Activated T-cell treated with anti-CD3 and anti-CD28 coated beads, Interleukin-2, amount 50 U/mL, for 24 hours (primary cell): ENCODE measurements around the gene CPNE7.

Experiments
- DNase-seq: peaks from one replicate; pipeline ENCODE4 v3.0.0-alpha.2; 2020
- H3K27ac Mint-ChIP-seq: 2 replicates; pipeline ENCODE4 v1.8.0; 2020; ENCODE audit warnings: mild to moderate bottlenecking, mixed read lengths
- H3K27me3 Mint-ChIP-seq: 2 replicates; pipeline ENCODE4 v1.8.0; 2020; ENCODE audit warnings: mixed read lengths
- H3K36me3 Mint-ChIP-seq: 2 replicates; pipeline ENCODE4 v1.8.0; 2020; ENCODE audit warnings: low read depth, mixed read lengths
- H3K4me1 Mint-ChIP-seq: 2 replicates; pipeline ENCODE4 v1.8.0; 2020; ENCODE audit warnings: low read depth, mixed read lengths
- H3K4me3 Mint-ChIP-seq: 2 replicates; pipeline ENCODE4 v1.8.0; 2020; ENCODE audit warnings: mild to moderate bottlenecking, moderate library complexity, mixed read lengths
- H3K9me3 Mint-ChIP-seq: 2 replicates; pipeline ENCODE4 v1.8.0; 2020; ENCODE audit warnings: mixed read lengths

CPNE7 gene

DNA sequence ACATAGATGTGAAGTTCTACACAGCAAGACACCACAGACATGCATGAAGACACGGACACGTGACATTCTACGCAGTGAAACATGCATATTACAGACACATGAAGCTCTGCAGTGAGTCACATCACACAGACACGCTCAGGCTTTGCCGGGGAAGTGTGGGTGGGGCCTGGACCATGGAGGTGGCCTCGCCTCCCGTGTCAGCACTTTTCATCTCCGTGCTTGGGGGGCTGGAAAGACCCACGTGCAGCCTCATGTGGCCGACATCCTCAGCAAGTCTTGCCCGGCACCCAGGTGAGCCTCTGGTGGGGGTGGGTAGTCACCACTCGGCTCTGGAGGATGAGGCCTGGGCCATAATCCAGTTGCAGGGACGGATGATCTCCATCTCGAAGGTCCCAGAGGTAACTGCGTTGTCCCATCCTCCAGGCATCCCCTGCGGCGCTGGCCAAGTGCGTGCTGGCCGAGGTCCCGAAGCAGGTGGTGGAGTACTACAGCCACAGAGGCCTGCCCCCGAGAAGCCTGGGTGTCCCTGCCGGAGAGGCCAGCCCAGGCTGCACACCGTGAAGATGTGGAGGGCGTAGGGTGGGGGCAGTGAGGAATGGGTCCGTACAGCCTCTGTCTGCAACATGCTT lies 20.6 kb downstream of the CPNE7 start:
- no peak overlapping the region for H3K27ac Mint-ChIP-seq

DNA sequence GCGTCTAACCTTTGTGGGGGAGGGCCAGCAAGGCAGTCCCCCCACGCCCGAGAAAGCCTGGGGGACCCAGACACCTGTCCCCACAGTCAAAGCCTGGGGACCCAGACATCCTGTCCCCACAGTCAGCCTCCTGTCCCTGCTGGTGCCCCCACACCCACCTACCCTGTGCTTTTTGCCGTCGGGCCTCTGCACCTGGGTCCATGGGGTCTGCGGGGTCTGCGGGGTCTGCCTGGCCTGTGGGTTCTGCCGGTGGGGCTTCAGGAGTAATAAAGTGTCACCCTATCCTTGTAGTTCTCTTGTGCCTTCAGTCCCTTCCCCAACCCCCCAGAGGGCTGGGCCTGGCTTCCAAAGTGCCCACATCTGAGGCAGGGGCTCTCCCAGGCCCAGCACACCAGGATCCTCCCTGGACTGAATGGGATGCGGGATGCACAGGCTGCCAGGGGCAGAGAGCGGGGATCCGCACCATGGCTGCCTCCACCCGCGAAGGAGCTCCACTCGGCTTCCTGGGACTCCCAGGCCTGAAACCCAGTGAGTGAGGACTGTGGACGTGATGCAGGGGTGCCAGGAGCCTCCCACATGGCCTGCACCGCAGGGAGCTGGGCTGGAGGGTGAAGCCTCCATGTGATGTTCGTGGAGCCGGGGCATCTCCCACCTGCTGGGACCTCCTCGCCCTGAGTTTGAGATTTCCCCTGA lies 21.5 kb downstream of the CPNE7 start:
- H3K9me3 Mint-ChIP-seq = no peaks in the 10 kb centered on the region
- no peak overlapping the region for H3K4me3 Mint-ChIP-seq
- H3K4me1 Mint-ChIP-seq = peaks cover 15% of the 10 kb centered on the region
- no peaks in the 10 kb centered on the region for H3K36me3 Mint-ChIP-seq
- DNase-seq = no peak
- H3K27me3 Mint-ChIP-seq = no peaks in the 10 kb centered on the region
- H3K27ac Mint-ChIP-seq = no peak overlapping the region

More for the DNA sequence above, 20.6 kb downstream of the CPNE7 start:
- H3K4me1 Mint-ChIP-seq = peaks cover 13% of the 10 kb centered on the region
- no peak for DNase-seq
- H3K9me3 Mint-ChIP-seq = no peaks in the 10 kb centered on the region
- no peaks in the 10 kb centered on the region for H3K27me3 Mint-ChIP-seq
- no peaks in the 10 kb centered on the region for H3K36me3 Mint-ChIP-seq
- no peak overlapping the region for H3K4me3 Mint-ChIP-seq

DNA sequence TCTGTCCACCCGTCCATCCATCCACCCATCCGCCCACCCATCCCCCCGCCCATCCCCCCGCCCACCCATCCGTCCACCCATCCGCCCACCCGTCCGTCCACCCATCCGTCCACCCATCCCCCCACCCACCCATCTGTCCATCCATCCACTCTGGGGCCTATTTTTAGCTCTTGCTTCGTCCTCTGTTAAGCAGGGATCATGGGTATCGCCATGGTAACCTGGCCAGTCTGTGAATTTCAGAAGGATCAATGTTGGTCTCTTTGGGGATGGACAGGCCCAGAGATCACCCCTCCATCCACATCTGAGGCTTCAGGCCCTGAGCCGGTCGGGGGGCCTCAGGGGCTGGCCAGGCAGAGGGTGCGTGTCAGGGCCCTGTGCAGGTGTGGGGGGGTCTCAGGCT lies 22.6 kb downstream of the CPNE7 start:
- Mint-ChIP-seq H3K27ac (no peak overlapping the region), H3K9me3 (no peaks in the 10 kb centered on the region), H3K36me3 (no peaks in the 10 kb centered on the region), H3K27me3 (no peaks in the 10 kb centered on the region), H3K4me1 (peaks cover 24% of the 10 kb centered on the region), H3K4me3 (no peak overlapping the region)
- no peak for DNase-seq

DNA sequence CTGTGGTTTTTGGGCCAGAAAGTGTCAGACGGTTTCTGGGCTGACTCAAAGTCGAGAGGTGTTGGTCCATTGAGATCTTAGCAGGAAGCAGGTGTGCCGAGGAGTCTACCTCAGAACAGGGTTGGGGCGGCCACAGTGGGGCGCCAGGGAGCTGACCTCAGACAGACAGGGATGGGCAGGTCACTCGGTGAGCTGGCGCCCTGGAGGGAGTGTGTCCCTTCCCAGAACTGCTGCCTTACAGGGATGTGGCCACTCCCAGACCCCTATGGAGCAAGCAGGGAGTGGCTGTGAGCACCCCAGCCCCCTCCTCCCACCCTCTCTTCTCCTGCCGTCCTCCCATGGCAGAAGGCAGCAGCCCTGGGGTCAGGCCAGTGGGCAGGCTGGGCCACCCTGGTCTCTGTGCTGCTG lies 23.9 kb downstream of the CPNE7 start:
- no peaks in the 10 kb centered on the region for H3K36me3 Mint-ChIP-seq
- no peak overlapping the region for H3K27ac Mint-ChIP-seq
- H3K9me3 Mint-ChIP-seq = no peaks in the 10 kb centered on the region
- peaks cover 15% of the 10 kb centered on the region for H3K4me1 Mint-ChIP-seq
- DNase-seq = no peak
- no peak overlapping the region for H3K4me3 Mint-ChIP-seq
- no peaks in the 10 kb centered on the region for H3K27me3 Mint-ChIP-seq

DNA sequence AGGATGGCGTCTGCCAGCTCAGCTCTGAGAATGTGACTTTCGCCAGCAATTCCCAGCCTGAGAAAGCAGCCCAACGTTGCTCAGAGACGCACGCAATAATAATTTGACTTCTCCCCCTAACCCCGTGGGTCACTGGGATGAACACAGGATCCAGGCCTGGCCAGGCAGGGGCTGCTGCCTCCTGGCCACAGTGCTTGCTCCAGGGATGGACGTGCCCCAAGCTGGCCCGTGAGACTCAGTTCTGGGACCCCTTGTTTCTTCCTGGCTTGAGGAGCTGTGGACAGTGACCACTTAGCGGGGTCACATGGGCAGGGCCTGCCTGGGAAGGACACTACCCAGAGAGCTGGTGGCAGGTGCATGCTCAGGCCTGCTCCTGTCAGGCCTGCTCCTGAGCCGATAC lies 24.3 kb downstream of the CPNE7 start:
- no peak for DNase-seq
- Mint-ChIP-seq H3K4me3 (no peak overlapping the region), H3K9me3 (no peaks in the 10 kb centered on the region), H3K27me3 (no peaks in the 10 kb centered on the region), H3K4me1 (peaks cover 15% of the 10 kb centered on the region), H3K27ac (no peak overlapping the region), H3K36me3 (no peaks in the 10 kb centered on the region)

DNA sequence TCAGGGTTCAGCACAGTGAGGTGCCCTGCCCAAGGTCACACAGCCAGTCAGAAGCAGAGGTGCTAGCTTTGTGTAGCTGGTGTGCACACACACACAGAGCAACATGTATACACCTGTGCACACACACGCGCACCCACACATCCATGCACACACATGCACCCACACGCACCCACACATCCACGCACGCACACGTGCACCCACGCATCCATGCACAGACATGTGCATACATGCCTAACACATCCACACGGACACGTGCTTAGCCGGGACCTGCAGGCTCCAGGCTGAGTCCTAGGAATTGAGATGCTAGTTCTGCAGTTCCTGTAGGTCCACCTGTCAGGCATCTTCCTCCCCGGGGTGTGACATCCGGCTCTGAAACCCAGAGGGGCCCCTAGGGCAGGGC lies 24.9 kb downstream of the CPNE7 start:
- Mint-ChIP-seq H3K27me3 (no peaks in the 10 kb centered on the region), H3K9me3 (no peaks in the 10 kb centered on the region), H3K36me3 (no peaks in the 10 kb centered on the region), H3K4me3 (no peak overlapping the region), H3K4me1 (peaks cover 15% of the 10 kb centered on the region), H3K27ac (no peak overlapping the region)
- no peak for DNase-seq

DNA sequence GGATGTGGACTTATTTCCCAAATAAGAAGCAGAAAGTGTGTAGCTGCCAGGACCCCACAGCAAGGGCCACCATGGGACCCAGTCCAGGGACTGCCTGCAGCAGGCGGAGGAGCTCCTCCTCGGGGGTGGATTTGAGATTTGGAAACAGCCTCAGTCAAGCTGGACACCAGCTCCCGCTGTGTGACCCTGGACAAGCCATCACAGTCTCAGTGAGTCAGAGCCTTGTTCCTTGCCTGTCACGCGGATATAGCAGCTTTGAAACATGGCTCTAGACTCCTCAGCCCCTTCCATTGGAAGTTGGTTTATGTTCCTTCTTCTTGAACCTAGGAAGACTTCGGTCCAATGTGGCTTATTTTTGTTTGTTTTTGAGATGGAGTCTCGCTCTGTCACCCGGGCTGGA lies 25.4 kb downstream of the CPNE7 start:
- no peaks in the 10 kb centered on the region for H3K27me3 Mint-ChIP-seq
- H3K4me1 Mint-ChIP-seq = peaks cover 15% of the 10 kb centered on the region
- no peak for DNase-seq
- H3K4me3 Mint-ChIP-seq = no peak overlapping the region
- H3K27ac Mint-ChIP-seq = no peak overlapping the region
- no peaks in the 10 kb centered on the region for H3K36me3 Mint-ChIP-seq
- no peaks in the 10 kb centered on the region for H3K9me3 Mint-ChIP-seq

DNA sequence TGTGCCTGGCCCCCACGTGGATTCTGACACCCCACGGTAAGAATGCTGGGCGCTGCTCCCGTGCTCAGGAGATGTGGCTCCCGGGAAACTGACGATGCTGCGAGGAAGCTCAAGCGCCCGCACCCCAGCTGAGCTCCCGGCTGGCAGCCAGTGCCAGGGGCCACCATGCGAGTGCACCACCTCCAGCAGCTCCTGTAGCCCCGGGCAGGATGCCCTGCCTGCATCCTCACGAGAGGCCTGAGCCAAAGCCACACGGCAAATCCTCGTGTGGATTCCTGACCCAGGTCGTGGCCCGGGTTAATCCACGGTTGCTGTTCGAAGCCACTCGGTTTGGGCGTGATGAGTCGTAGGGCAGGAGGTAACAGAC lies 26.3 kb downstream of the CPNE7 start:
- no peaks in the 10 kb centered on the region for H3K36me3 Mint-ChIP-seq
- no peaks in the 10 kb centered on the region for H3K27me3 Mint-ChIP-seq
- no peak for DNase-seq
- no peak overlapping the region for H3K4me3 Mint-ChIP-seq
- H3K27ac Mint-ChIP-seq = no peak overlapping the region
- no peaks in the 10 kb centered on the region for H3K9me3 Mint-ChIP-seq
- peaks cover 15% of the 10 kb centered on the region for H3K4me1 Mint-ChIP-seq

DNA sequence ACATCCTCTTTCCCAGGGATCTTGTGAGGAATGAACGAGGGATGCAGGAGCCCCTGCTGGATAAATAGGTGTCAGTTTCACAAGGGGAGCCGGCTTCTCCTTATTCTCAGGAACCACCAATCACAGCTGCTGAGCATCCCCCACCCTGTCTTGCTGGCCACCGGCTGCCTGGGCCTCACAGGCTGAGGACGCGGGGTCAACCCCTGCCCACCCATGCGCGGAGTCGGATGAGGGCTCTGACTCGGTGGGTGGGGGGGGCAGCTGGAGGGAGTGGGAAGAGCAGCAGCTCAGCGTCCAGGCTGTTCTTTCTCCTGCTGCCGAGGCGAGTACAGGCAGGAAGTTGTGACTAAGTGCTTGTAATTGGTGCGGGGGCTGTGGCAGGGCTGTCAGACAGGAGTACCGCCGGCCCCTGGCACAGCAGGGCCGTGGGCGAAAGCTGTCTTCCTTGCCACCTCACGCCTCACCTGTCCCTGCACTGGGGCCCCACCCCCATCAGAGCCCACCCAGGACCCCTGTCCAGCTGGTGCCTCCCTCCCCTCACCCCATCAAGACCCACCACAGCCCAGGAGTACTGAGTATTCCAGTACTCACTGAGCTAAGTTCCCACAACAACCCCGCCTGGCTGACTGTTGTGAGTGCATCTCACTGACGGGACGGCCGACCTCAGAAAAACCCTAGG lies 26.9 kb downstream of the CPNE7 start:
- H3K27me3 Mint-ChIP-seq = no peaks in the 10 kb centered on the region
- peak; percentile 79 for DNase-seq
- peaks cover 15% of the 10 kb centered on the region for H3K4me1 Mint-ChIP-seq
- H3K27ac Mint-ChIP-seq = peak overlapping the region; percentile 61
- peak overlapping the region; percentile 41 for H3K4me3 Mint-ChIP-seq
- H3K9me3 Mint-ChIP-seq = no peaks in the 10 kb centered on the region
- H3K36me3 Mint-ChIP-seq = no peaks in the 10 kb centered on the region

DNA sequence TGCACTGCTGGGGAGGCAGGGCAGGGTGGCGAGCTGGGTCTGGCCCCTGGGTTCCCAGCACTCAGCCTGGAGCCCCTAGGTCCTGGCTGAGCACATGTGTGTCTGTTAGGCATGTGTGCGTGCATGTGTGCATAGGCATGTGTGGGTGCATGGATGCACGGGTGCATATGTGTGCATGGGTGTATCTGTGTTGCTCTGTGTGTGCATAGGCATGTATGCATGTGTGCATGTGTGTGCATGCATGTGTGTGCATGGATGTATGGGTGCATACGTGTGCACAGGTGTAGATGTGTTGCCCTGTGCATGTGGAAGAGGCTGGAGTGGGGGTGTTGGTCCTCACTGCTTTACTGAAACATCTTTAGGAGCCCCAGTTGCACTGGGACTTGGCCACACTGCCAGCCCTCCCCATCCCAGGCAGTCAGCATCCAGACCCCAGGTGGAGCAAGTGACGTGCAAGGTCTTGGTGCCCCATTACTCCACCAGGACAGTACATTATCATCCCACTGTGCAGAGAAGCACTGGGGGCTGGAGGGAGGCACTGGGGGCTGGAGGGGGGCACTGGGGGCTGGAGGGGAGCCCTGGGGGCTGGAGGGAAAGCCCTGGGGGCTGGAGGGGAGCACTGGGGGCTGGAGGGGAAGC lies 27.5 kb downstream of the CPNE7 start:
- H3K27me3 Mint-ChIP-seq = no peaks in the 10 kb centered on the region
- peaks cover 15% of the 10 kb centered on the region for H3K4me1 Mint-ChIP-seq
- H3K36me3 Mint-ChIP-seq = no peaks in the 10 kb centered on the region
- H3K4me3 Mint-ChIP-seq = no peak overlapping the region
- H3K27ac Mint-ChIP-seq = peak overlapping the region; percentile 50
- no peaks in the 10 kb centered on the region for H3K9me3 Mint-ChIP-seq
- no peak for DNase-seq

DNA sequence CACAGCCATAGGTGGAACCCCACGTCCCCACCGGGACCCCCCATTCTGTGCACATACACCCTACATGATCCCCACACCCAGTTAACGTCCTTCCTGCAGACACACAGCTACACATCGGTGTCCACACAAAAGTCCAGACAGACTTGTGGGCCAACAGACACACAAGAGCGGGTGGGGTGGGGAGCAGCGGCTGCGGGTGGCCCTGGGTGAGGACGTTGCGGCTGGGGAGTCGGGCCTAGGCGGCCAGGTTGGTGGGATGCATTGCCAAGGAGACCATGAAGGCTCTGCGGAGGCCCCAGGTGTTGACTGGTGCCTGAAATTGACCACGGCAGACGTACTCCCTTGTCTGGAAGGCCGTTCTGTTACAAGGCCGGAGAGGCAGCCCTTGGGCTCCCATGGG lies 29.2 kb downstream of the CPNE7 start:
- Mint-ChIP-seq H3K27ac (no peak overlapping the region), H3K4me1 (peaks cover 14% of the 10 kb centered on the region)

DNA sequence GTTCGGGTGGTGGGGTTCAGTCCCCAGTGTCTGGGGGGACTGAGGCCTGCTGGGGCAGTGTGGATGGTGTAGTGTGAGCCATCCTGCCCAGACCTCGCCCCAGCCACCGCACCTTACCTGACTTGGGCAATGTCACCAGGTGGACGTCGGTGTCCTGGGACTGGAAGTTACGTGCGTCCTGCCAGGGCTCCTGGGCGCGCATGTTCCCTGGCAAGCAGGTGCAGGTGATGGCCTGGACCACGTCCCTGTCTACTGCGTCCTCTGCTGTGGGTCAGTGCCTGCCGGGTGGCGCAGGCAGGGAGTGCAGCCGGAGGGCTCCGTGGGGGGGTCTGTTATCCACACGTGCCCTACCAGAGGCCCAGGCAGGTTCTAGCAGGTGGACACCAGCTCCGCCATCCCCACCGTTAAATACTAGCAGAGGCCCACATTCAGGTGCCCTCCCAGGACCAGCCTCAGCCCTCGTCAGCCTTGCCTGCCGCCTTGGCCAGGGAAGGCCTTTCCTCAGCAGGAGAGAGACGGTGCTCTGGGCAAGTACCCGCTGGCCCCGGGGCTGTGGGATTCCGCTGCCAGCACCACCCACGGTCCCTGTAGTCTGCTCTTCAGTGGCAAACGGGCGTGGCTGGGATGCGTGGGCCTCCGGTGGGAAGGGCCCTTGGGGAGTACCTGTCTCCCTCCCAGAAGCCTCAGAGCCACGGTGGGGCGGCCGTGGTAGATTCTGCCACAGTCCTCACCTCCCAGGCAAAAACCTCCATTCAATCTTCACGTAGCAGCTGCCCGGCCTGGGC lies 29.8 kb downstream of the CPNE7 start:
- no peak overlapping the region for H3K4me3 Mint-ChIP-seq
- H3K9me3 Mint-ChIP-seq = no peaks in the 10 kb centered on the region
- H3K27me3 Mint-ChIP-seq = no peaks in the 10 kb centered on the region
- no peaks in the 10 kb centered on the region for H3K36me3 Mint-ChIP-seq
- DNase-seq = no peak
- no peak overlapping the region for H3K27ac Mint-ChIP-seq
- H3K4me1 Mint-ChIP-seq = peaks cover 14% of the 10 kb centered on the region

More for the DNA sequence above, 29.2 kb downstream of the CPNE7 start:
- no peak for DNase-seq
- no peaks in the 10 kb centered on the region for H3K27me3 Mint-ChIP-seq
- no peak overlapping the region for H3K4me3 Mint-ChIP-seq
- no peaks in the 10 kb centered on the region for H3K36me3 Mint-ChIP-seq
- no peaks in the 10 kb centered on the region for H3K9me3 Mint-ChIP-seq

DNA sequence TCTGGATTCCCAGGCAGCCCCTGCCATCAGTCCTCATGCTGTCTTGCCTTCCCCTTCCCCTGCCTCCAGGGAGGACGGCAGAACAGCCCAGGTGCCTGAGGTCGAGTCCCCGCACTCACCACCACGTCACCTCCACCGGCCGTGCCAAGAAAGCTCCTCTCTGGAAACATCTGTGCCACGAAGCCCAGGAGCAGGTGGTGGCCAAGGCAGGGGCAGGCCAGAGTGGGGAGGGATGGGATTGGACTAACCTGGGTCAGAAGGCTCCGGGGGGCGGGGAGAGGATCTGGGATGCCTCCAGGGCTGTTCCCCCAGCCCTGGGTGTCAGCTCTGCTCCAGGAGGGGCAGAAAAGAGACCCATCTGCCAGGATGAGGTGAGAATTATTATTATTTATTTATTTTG lies 30.4 kb downstream of the CPNE7 start:
- Mint-ChIP-seq H3K36me3 (no peaks in the 10 kb centered on the region), H3K27me3 (no peaks in the 10 kb centered on the region), H3K9me3 (no peaks in the 10 kb centered on the region), H3K4me3 (no peak overlapping the region), H3K27ac (no peak overlapping the region), H3K4me1 (peaks cover 14% of the 10 kb centered on the region)
- no peak for DNase-seq

DNA sequence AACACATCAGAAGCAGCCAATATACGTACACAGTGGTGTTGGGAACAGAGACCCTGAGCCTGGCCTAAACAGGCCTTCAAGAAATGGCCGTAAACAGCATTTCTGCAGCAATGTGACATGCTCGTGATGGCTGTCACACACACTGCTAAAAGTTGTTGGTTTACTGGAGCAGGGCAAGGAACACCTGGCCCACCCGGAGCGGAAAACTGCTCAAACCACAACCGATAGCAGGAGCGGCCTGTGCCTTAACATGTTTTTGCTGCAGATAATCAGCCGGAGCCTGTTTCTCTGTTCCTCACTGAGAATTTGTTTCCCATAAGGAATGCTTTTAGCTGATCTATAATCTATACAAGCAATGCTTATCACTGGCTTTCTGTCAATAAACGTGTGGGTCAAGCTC lies 31.9 kb downstream of the CPNE7 start:
- Mint-ChIP-seq H3K4me1 (peaks cover 8% of the 10 kb centered on the region), H3K36me3 (no peaks in the 10 kb centered on the region), H3K9me3 (no peaks in the 10 kb centered on the region), H3K4me3 (no peak overlapping the region), H3K27me3 (no peaks in the 10 kb centered on the region), H3K27ac (no peak overlapping the region)
- no peak for DNase-seq
